Endothelial cell of umbilical vein (primary cell): ENCODE results near the gene TMEM129. TPM values are rescaled to one million over a fixed set of nuclear protein-coding genes. Genes with fewer than 3 reads are reported as not detected.

Source experiments
- BruUV-seq: library from RNA; stranded (reverse); fragments of 400-500 nt; replicated peaks from 2 replicates; lab custom pipeline; 2021; lab: Mats Ljungman, UMichigan
- CTCF ChIA-PET: fragments of 300-600, 350-600 bp; sonication (Branson Sonifier 250); formaldehyde crosslinking; loops from one replicate; lab custom pipeline; 2021; ENCODE audit warnings: antibody characterized with exemption, inconsistent platforms; lab: Charles Lee
- POLR2A ChIA-PET: fragments of 300-600, 350-600 bp; sonication (Branson Sonifier 250); formaldehyde crosslinking; loops from one replicate; lab custom pipeline; 2021; ENCODE audit warnings: antibody characterized with exemption, inconsistent platforms; lab: Charles Lee
- DNase-seq: peaks from one replicate; pipeline ENCODE4 v3.0.0-alpha.2; 2011; ENCODE audit warnings: low read depth, low spot score
- FAIRE-seq: peaks from 2 replicates; lab custom pipeline; 2011; peaks lifted over from hg19 to GRCh38; lab: Jason Lieb, UNC
- H2AFZ ChIP-seq: 2 replicates; pipeline ENCODE4 v1.6.0; 2012; ENCODE audit warnings: low read depth, low read length, control low read depth, inconsistent platforms
- H3K27ac ChIP-seq: 2 replicates; pipeline ENCODE4 v1.5.1; 2011; ENCODE audit warnings: low read depth, mild to moderate bottlenecking, control low read depth, low read length, moderate library complexity; ENCODE audit not compliant: insufficient read depth
- H3K27me3 ChIP-seq, 2 experiments: 2 replicates each; pipeline versions ENCODE4 v1.6.0 to v1.6.1; 2011; ENCODE audit warnings: low read length in 2 of 2, mixed read lengths in 1 of 2; ENCODE audit not compliant: control insufficient read depth in 2 of 2, insufficient read depth in 2 of 2
- H3K36me3 ChIP-seq, 2 experiments: 2 replicates in 1 of 2; 3 replicates in 1 of 2; pipeline ENCODE4 v1.5.1; 2011; ENCODE audit warnings: low read length in 2 of 2, mild to moderate bottlenecking in 1 of 2, moderate library complexity in 1 of 2; ENCODE audit not compliant: control insufficient read depth in 2 of 2, insufficient read depth in 2 of 2; ENCODE audit errors: extremely low read depth in 1 of 2
- H3K4me1 ChIP-seq: 3 replicates; pipeline ENCODE4 v1.5.1; 2011; ENCODE audit warnings: mild to moderate bottlenecking, low read length; ENCODE audit not compliant: control insufficient read depth, insufficient read depth; ENCODE audit errors: extremely low read depth
- H3K4me2 ChIP-seq: 2 replicates; pipeline ENCODE4 v1.6.1; 2011; ENCODE audit warnings: low read length, control low read depth, mixed read lengths; ENCODE audit not compliant: insufficient read depth
- H3K4me3 ChIP-seq, 3 experiments: fragments of 200-600 bp in 1 of 3; sonication (generic), shearing (Covaris generic) in 1 of 3; replicated peaks in 1 of 3; 2 replicates each; pipeline ENCODE4 v1.5.1; 2011 to 2016; ENCODE audit warnings: control low read depth in 3 of 3, low read length in 3 of 3, mild to moderate bottlenecking in 2 of 3, inconsistent platforms in 1 of 3, low read depth in 1 of 3, moderate library complexity in 1 of 3; ENCODE audit not compliant: insufficient read depth in 1 of 3
- H3K79me2 ChIP-seq: 2 replicates; pipeline ENCODE4 v1.6.0; 2012; ENCODE audit warnings: low read length, inconsistent platforms; ENCODE audit not compliant: control insufficient read depth, insufficient read depth
- H3K9ac ChIP-seq: replicated peaks from 2 replicates; pipeline ENCODE3; 2011; ENCODE audit warnings: low read length, control low read depth; ENCODE audit not compliant: insufficient read depth; ENCODE audit errors: extremely low read depth
- H3K9me1 ChIP-seq: replicated peaks from 3 replicates; pipeline ENCODE4 v1.6.0; 2011; ENCODE audit warnings: mild to moderate bottlenecking, low read length; ENCODE audit not compliant: control insufficient read depth, insufficient read depth; ENCODE audit errors: extremely low read depth
- H3K9me3 ChIP-seq: replicated peaks from 2 replicates; pipeline ENCODE4 v1.5.1; 2012; ENCODE audit warnings: low read length, inconsistent platforms; ENCODE audit not compliant: control insufficient read depth, insufficient read depth
- H4K20me1 ChIP-seq: replicated peaks from 2 replicates; pipeline ENCODE3; 2011; ENCODE audit warnings: mild to moderate bottlenecking, low read length; ENCODE audit not compliant: control insufficient read depth, insufficient read depth; ENCODE audit errors: extremely low read depth
- EZH2 ChIP-seq: IDR thresholded peaks from 2 replicates; pipeline ENCODE4 v1.6.1; 2012; ENCODE audit warnings: borderline replicate concordance, low read depth, mild to moderate bottlenecking, moderate library complexity, low read length, inconsistent platforms; ENCODE audit not compliant: severe bottlenecking
- FOS ChIP-seq: IDR thresholded peaks from 2 replicates; pipeline ENCODE4 v1.6.1; 2011; ENCODE audit warnings: mild to moderate bottlenecking, low read length, moderate library complexity, borderline replicate concordance; ENCODE audit not compliant: insufficient read depth
- GATA2 ChIP-seq: IDR thresholded peaks from 2 replicates; pipeline ENCODE4 v1.7.0; 2011; ENCODE audit warnings: low read depth, mild to moderate bottlenecking, moderate library complexity, mixed read lengths, low read length; ENCODE audit not compliant: insufficient read length, insufficient read depth
- MAX ChIP-seq: IDR thresholded peaks from 2 replicates; pipeline ENCODE4 v1.6.1; 2011; ENCODE audit not compliant: insufficient read depth, insufficient read length
- POLR2A ChIP-seq: IDR thresholded peaks from 2 replicates; pipeline ENCODE4 v1.6.1; 2012; ENCODE audit warnings: low read depth, mild to moderate bottlenecking, control low read depth, low read length
- POLR2AphosphoS5 ChIP-seq: IDR thresholded peaks from 2 replicates; pipeline ENCODE4 v1.6.1; 2012; ENCODE audit warnings: low read depth, mild to moderate bottlenecking, control low read depth, low read length, moderate library complexity; ENCODE audit not compliant: insufficient read depth
- dilution Hi-C: fragments of 300-500 bp; cut with MboI; formaldehyde crosslinking; loops from one replicate; pipeline ENCODE4 v1.15.0; 2019; ENCODE audit warnings: low sequenced_read_pairs; ENCODE audit not compliant: extremely low pct_ligation_motif_present
- intact Hi-C: fragments of 100-400 bp; cut with micrococcal nuclease; formaldehyde crosslinking; loops from one replicate; pipeline ENCODE4 v1.10.0; 2022
- polyA plus RNA-seq, 4 experiments: library from polyadenylated mRNA; depleted of rRNA in 3 of 4; stranded (reverse) in 3 of 4; unstranded in 1 of 4; fragments of >200 nt; gene quantifications; 2 replicates each; pipeline versions ENCODE4 v1.2.1 to v1.2.3, GENCODE V29; 2011 to 2012; ENCODE audit warnings: missing spikeins in 1 of 4
- total RNA-seq: library from RNA; stranded (reverse); gene quantifications from 2 replicates; pipeline ENCODE4 v1.2.3, GENCODE V29; 2021

The TMEM129 gene
- total and polyA plus RNA-seq, 2 donors (not counting 3 experiments of a cell fraction or from before 2014, with no cell fraction given), result 23.2 to 33.2 TPM

- no peak overlapping the region for H3K4me3 ChIP-seq
- intact Hi-C loops (no loop called here), dilution Hi-C loops (no loop called here)
- no peak overlapping the region for H3K9ac ChIP-seq
- POLR2A ChIA-PET, result no interaction called here
- no TSS peak for BruUV-seq
- no peak for DNase-seq
- H3K4me2 ChIP-seq, result no peak overlapping the region
- H3K9me1 ChIP-seq, result no peaks in the 10 kb centered on the region
- FAIRE-seq, result no peak
- H3K9me3 ChIP-seq, result no peaks in the 10 kb centered on the region
- no peaks in the 10 kb centered on the region for H4K20me1 ChIP-seq
- CTCF ChIA-PET, result interaction anchor here (4.6 kb wide), 1 partner anchor 21 kb away, joined by 15 read pairs; no protein-coding TSS in a partner anchor
- H2AFZ ChIP-seq, result no peak overlapping the region
- H3K27me3 ChIP-seq, result no peaks in the 10 kb centered on the region
- H3K36me3 ChIP-seq, result peaks cover 0 to 14% of the 10 kb centered on the region in 2 experiments
- TF ChIP-seq POLR2A (peak; percentile 32), EZH2 (no peak), FOS (no peak), GATA2 (no peak)
- H3K79me2 ChIP-seq, result peaks cover 45% of the 10 kb centered on the region
- H3K27ac ChIP-seq, result no peak overlapping the region
- H3K4me1 ChIP-seq, result peaks cover 21% of the 10 kb centered on the region
These were observed 5.9 kb downstream of the TMEM129 start for GRCh38 chr4:1715002-1715758.

GRCh38 chr4:1714303-1715001, 6.7 kb downstream of the TMEM129 start:
- POLR2A ChIA-PET, result no interaction called here

More at GRCh38 chr4:1714303-1715001, 6.7 kb downstream of the TMEM129 start:
- Histone ChIP-seq H3K4me1 (peaks cover 16% of the 10 kb centered on the region), H3K36me3 (peaks cover 0 to 14% of the 10 kb centered on the region in 2 experiments), H3K9ac (no peak overlapping the region), H3K4me2 (no peak overlapping the region), H3K79me2 (peaks cover 45% of the 10 kb centered on the region), H3K27me3 (no peaks in the 10 kb centered on the region), H3K27ac (no peak overlapping the region), H3K4me3 (no peak overlapping the region), H3K9me1 (no peaks in the 10 kb centered on the region), H2AFZ (no peak overlapping the region), H4K20me1 (no peaks in the 10 kb centered on the region), H3K9me3 (no peaks in the 10 kb centered on the region)
- no TSS peak for BruUV-seq
- FAIRE-seq (peak; percentile 12), DNase-seq (no peak)
- CTCF ChIA-PET, result interaction anchor here (1.0 to 4.6 kb wide), 3 partner anchors 12 to 21 kb away, joined by 7 to 15 read pairs (median 9); no protein-coding TSS in a partner anchor
- intact Hi-C loops, result no loop called here
- TF ChIP-seq FOS (no peak), POLR2AphosphoS5 (no peak), MAX (no peak), POLR2A (no peak)
- dilution Hi-C loops, result no loop called here
